Measurements from ENCODE around the gene KLHL1.

- no peak for TF ChIP-seq JUND (IDR thresholded peaks at IDR 0.05)
- no peak for TF ChIP-seq CTCF (IDR thresholded peaks at IDR 0.05; ENCODE audit: low read depth, low read length, missing input control)
- no peak for TF ChIP-seq REST (IDR thresholded peaks at IDR 0.05)
- no peak for TF ChIP-seq MAX (IDR thresholded peaks at IDR 0.05)
- TF ChIP-seq SP1 (IDR thresholded peaks at IDR 0.05) = no peak
- no peak for TF ChIP-seq GABPA (IDR thresholded peaks at IDR 0.05 in 1 of 2, conservative IDR thresholded peaks at IDR 0.05 in 1 of 2)
- no peak for TF ChIP-seq ZBTB33 (IDR thresholded peaks at IDR 0.05)
- no peak for TF ChIP-seq RAD21 (IDR thresholded peaks at IDR 0.05)
- TF ChIP-seq YY1 (IDR thresholded peaks at IDR 0.05) = no peak
- TF ChIP-seq TAF1 (conservative IDR thresholded peaks at IDR 0.05) = no peak
- TF ChIP-seq EGR1 (IDR thresholded peaks at IDR 0.05; ENCODE audit: low read depth in 2 of 2) = no peak
Measured at GRCh38 chr13:69751259-69751658, 357.0 kb downstream of the KLHL1 start.

Data from liver (tissue), 3 donors.